ENCODE results near the gene PPM1H.

Gene PPM1H

GRCh38 chr12:62604373-62604772 is 330.6 kb downstream of the PPM1H start:
- DNase-seq (ENCODE audit: low spot score) = no peak

GRCh38 chr12:62603811-62604098 is 331.2 kb downstream of the PPM1H start:
- no peak for DNase-seq (ENCODE audit: low spot score)

GRCh38 chr12:62603061-62603810 is 331.7 kb downstream of the PPM1H start:
- DNase-seq (ENCODE audit: low spot score) = peak; percentile 91

GRCh38 chr12:62602255-62603060 is 332.5 kb downstream of the PPM1H start:
- peak; percentile 91 for DNase-seq (ENCODE audit: low spot score)

- no peak for DNase-seq (ENCODE audit: low spot score)
These were observed 333.2 kb downstream of the PPM1H start for GRCh38 chr12:62601765-62602164.

- DNase-seq (ENCODE audit: low spot score) = no peak
These were observed 335.0 kb downstream of the PPM1H start for GRCh38 chr12:62599854-62600437.

- no peak for DNase-seq (ENCODE audit: low spot score)
These were observed 336.1 kb downstream of the PPM1H start for GRCh38 chr12:62598846-62599245.

GRCh38 chr12:62597253-62597652 is 337.7 kb downstream of the PPM1H start:
- no peak for DNase-seq (ENCODE audit: low spot score)

All from kidney tubule cell (primary cell).